ENCODE measurements around the gene PPP1R18.

PPP1R18 gene, protein sequence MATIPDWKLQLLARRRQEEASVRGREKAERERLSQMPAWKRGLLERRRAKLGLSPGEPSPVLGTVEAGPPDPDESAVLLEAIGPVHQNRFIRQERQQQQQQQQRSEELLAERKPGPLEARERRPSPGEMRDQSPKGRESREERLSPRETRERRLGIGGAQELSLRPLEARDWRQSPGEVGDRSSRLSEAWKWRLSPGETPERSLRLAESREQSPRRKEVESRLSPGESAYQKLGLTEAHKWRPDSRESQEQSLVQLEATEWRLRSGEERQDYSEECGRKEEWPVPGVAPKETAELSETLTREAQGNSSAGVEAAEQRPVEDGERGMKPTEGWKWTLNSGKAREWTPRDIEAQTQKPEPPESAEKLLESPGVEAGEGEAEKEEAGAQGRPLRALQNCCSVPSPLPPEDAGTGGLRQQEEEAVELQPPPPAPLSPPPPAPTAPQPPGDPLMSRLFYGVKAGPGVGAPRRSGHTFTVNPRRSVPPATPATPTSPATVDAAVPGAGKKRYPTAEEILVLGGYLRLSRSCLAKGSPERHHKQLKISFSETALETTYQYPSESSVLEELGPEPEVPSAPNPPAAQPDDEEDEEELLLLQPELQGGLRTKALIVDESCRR

DNA sequence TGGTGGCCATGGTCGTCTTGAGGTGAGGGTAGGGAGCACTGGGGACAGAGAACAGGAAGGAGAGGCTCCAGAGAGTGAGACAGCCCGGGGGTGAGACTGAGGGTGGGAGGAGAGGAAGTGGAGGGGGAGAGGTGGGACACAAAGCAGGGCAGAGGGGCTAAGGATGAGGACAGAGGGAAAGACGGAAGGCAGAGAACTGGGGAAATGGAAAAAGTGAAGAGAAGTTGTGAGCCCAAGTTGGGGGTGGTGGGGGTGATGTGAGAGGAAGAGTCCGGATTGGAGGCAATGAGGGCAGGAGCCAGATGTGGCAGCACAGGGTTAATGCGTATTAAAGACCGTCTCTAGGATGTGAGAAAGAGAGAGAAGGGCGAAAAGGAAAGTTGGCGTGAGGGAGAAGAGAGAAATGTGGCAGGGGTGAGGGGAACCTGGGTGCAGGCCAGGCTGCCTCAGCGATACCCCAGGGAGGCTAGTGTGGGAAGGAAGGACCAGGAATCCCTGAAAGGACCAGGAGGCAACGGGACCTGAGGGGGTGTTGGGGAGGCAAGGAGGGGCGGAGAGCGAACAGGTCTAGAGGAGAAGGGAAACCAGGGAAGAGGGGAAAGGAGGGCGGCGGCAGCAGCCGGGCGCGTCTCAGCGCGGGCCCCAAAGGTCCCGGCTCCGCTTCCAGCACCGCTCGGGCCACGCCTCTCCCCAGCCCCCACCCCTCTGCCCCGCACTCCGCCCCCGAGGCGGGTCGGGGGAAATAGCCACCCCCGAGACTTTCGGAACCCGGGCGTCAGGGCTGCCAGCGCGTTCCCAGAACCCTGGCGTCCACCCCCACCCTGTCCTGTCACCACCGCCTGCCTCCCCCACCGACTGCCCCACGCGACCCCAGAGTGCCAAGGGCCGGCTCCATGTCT is at the start of gene PPP1R18:
TSS of gene PPP1R18 (minus strand) at position 637 of the 899 bp plus-strand sequence. CDS start at position 10, 627 bp downstream.
- TF ChIP-seq, protein P1, sequence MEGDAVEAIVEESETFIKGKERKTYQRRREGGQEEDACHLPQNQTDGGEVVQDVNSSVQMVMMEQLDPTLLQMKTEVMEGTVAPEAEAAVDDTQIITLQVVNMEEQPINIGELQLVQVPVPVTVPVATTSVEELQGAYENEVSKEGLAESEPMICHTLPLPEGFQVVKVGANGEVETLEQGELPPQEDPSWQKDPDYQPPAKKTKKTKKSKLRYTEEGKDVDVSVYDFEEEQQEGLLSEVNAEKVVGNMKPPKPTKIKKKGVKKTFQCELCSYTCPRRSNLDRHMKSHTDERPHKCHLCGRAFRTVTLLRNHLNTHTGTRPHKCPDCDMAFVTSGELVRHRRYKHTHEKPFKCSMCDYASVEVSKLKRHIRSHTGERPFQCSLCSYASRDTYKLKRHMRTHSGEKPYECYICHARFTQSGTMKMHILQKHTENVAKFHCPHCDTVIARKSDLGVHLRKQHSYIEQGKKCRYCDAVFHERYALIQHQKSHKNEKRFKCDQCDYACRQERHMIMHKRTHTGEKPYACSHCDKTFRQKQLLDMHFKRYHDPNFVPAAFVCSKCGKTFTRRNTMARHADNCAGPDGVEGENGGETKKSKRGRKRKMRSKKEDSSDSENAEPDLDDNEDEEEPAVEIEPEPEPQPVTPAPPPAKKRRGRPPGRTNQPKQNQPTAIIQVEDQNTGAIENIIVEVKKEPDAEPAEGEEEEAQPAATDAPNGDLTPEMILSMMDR (IDR thresholded peaks at IDR 0.05), result no peak
- H3K4me3 ChIP-seq, result peak within 1 kb of the TSS; percentile 64 to 90
- H3K4me1 ChIP-seq, result peaks cover 4 to 84% (median 55%) of the 10 kb centered on the region in 4 donors
- H3K27ac ChIP-seq, result peak within 1 kb of the TSS; percentile 94 to 100
- intact Hi-C loops (cut with DNase I; ENCODE audit: low total_unique reads), result no loop called here
- no peaks in the 10 kb centered on the region for H3K36me3 ChIP-seq
- peak; percentile 88 to 95 for DNase-seq
- no peaks in the 10 kb centered on the region for H3K27me3 ChIP-seq
- no peaks in the 10 kb centered on the region for H3K9me3 ChIP-seq

DNA sequence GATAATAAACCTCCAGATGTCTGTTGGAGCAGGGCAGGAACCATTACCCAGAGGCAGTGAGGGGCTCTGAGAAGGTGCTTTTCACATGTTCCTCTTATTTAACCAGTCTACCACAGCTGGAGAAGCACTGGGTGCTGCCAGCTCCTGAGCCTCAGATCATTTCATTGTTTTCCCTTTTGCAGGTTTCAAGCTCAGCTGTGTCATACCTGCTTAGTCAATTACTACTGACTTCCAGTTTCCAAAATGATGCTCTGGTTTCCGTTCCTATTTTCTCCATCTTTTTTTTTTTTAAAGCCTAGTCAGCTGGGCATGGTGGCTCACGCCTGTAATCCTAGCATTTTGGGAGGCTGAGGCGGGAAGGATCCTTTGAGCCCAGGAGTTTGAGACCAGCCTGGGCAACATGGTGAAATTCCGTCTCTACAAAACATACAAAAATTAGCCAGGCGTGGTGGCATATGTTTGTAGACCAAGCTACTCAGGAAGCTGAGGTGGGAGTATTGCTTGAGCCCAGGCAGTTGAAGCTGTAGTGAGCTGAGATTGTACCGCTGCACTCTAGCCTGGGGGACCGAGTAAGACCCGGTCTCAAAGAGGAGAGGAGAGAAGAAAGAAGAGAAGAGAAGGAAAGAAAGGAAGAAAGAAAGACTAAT is 49.3 kb upstream of the PPP1R18 start:
- Histone ChIP-seq H3K36me3 (peaks cover 82 to 99% (median 90%) of the 10 kb centered on the region in 3 donors), H3K27me3 (no peaks in the 10 kb centered on the region), H3K4me1 (peaks cover 0 to 41% (median 26%) of the 10 kb centered on the region in 4 donors), H3K4me3 (no peak overlapping the region), H3K27ac (no peak overlapping the region), H3K9me3 (no peaks in the 10 kb centered on the region)
- intact Hi-C loops (cut with DNase I; ENCODE audit: low total_unique reads), result no loop called here
- no peak for DNase-seq
- TF ChIP-seq, protein P1 (IDR thresholded peaks at IDR 0.05), result no peak

- Histone ChIP-seq H3K27ac (no peak overlapping the region), H3K27me3 (no peaks in the 10 kb centered on the region), H3K36me3 (peaks cover 81 to 99% (median 93%) of the 10 kb centered on the region in 3 donors), H3K9me3 (no peaks in the 10 kb centered on the region), H3K4me1 (peaks cover 0 to 22% (median 11%) of the 10 kb centered on the region in 4 donors), H3K4me3 (no peak overlapping the region)
- DNase-seq, result no peak
- intact Hi-C loops (cut with DNase I; ENCODE audit: low total_unique reads), result no loop called here
- TF ChIP-seq, protein P1 (IDR thresholded peaks at IDR 0.05), result no peak
Observed at GRCh38 chr6:30732237-30732943, 45.9 kb upstream of the PPP1R18 start.

DNA sequence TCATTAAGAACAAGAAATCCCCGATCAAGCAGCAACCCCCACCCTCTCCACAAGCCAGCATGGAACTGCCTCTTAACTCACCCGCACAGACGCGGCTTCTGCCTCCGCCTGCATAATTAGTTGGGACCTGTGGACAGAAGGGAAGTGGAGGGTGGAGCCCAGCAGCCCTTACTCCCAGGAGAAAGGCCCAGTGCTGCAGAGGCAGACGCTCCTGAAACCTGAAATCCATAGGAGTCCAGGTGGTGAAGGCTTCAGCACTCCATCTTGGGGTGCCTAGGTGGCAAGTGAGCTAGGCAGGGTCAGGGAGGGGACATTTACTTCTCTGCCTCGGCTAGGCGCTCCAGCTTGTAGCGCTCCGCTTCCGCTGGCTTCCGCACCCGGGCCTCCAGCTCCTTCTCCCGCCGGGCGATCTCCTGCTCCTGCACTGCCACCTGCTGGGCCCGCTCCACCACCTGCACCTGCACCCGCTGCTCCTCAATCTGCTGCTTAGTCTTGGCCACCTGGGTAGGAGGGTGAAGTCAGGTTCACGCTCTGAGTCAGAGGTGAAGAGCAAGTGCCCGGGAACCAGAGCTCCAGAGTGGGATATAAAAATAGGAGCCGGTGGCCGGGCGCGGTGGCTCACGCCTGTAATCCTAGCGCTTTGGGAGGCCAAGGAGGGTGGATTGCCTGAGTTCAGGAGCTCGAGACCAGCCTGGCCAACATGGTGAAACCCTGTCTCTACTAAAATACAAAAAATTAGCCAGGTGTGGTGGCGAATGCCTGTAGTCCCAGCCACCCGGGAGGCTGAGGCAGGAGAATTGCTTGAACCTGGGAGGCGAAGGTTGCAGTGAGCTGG is 44.4 kb upstream of the PPP1R18 start:
- H3K4me3 ChIP-seq, result no peak overlapping the region
- peaks cover 0 to 26% (median 11%) of the 10 kb centered on the region in 4 donors for H3K4me1 ChIP-seq
- DNase-seq, result peak; percentile 58 to 82
- H3K9me3 ChIP-seq, result no peaks in the 10 kb centered on the region
- H3K36me3 ChIP-seq, result peaks cover 72 to 99% (median 82%) of the 10 kb centered on the region in 3 donors
- H3K27me3 ChIP-seq, result no peaks in the 10 kb centered on the region
- intact Hi-C loops (cut with DNase I; ENCODE audit: low total_unique reads), result no loop called here
- TF ChIP-seq, protein P1 (IDR thresholded peaks at IDR 0.05), result peak; percentile 53 to 54
- H3K27ac ChIP-seq, result peak overlapping the region; percentile 38 to 44

All from tibial artery (tissue), 4 donors.